ENCODE results near the gene SEZ6L2. TPM values are rescaled to one million over a fixed set of nuclear protein-coding genes. Genes with fewer than 3 reads are reported as not detected.
"Not testable (repeated sequence)": the region's sequence is repeated elsewhere in the genome, so short reads cannot be mapped to it uniquely, and the experiment has no call there.

SEZ6L2 gene
- total RNA-seq, 1 experiment from 2014 or later, result 70.7 TPM

DNA sequence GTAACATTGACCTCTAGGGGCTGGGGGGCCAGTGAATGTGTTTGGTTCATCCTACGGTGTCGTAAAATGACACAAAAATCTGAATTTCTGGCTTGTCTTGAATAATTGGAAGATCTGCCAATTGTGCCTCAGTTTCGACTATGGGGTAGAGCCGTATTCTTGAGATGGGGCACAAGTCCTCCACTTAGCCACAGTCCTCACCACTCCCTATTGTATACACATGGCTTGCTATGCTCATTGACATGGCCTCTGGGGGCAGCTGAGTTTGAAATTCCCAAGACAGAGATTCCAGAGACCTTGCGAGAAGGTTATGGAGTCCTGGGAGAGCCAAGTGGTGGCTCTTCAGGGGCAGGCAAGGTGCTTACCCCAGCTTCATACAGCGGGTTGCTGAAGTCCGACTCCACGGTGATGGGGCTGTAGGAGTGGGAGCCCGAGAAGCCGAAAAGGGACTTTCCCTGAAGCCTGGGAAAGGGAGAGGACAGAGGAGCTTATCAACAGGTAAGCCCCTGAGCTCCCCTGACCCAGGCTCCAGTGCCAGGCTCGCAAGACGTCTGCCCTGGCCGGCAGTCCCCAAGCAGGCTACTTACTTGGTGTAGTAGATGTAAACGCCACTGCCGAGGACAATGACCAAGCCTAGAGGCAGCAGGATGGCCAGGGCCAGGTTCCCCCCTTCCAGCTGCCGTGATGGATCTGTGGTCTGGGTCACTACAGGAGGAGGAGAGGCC, 27.4 kb downstream of the SEZ6L2 start:
- ATAC-seq (peak; percentile 31; the same call in 1 of the 2 replicates), DNase-seq (ENCODE audit: low read depth, low spot score) (no peak)
- intact Hi-C loops (cut with micrococcal nuclease; ENCODE audit: unreplicated experiment) (no loop called here), in situ Hi-C loops (cut with HindIII; ENCODE audit: low pct_unique_long_range_greater_than_20kb, low sequenced_read_pairs) (no loop called here)
- Histone ChIP-seq H3K4me3 (ENCODE audit: low read depth in 2 of 2, low read length in 2 of 2) (no peak overlapping the region), H3K9me3 (ENCODE audit: control insufficient read depth, insufficient read depth, low read depth, low read length) (no peaks in the 10 kb centered on the region), H3K4me1 (ENCODE audit: control insufficient read depth, insufficient read depth, low read length) (no peaks in the 10 kb centered on the region), H3K27ac (ENCODE audit: low read length) (no peak overlapping the region), H3K36me3 (ENCODE audit: control insufficient read depth, insufficient read depth, low read length) (no peaks in the 10 kb centered on the region), H3K27me3 (ENCODE audit: control insufficient read depth, insufficient read depth, low read length) (no peaks in the 10 kb centered on the region)
- BruUV-seq (replicated peaks), result no TSS peak
- POLR2A ChIA-PET, result interaction anchor here (0.6 kb wide), 1 partner anchor 27 kb away, joined by 3 read pairs; the partner anchor contains the start of gene SEZ6L2
- TF ChIP-seq, protein P1, sequence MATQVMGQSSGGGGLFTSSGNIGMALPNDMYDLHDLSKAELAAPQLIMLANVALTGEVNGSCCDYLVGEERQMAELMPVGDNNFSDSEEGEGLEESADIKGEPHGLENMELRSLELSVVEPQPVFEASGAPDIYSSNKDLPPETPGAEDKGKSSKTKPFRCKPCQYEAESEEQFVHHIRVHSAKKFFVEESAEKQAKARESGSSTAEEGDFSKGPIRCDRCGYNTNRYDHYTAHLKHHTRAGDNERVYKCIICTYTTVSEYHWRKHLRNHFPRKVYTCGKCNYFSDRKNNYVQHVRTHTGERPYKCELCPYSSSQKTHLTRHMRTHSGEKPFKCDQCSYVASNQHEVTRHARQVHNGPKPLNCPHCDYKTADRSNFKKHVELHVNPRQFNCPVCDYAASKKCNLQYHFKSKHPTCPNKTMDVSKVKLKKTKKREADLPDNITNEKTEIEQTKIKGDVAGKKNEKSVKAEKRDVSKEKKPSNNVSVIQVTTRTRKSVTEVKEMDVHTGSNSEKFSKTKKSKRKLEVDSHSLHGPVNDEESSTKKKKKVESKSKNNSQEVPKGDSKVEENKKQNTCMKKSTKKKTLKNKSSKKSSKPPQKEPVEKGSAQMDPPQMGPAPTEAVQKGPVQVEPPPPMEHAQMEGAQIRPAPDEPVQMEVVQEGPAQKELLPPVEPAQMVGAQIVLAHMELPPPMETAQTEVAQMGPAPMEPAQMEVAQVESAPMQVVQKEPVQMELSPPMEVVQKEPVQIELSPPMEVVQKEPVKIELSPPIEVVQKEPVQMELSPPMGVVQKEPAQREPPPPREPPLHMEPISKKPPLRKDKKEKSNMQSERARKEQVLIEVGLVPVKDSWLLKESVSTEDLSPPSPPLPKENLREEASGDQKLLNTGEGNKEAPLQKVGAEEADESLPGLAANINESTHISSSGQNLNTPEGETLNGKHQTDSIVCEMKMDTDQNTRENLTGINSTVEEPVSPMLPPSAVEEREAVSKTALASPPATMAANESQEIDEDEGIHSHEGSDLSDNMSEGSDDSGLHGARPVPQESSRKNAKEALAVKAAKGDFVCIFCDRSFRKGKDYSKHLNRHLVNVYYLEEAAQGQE (IDR thresholded peaks at IDR 0.05; ENCODE audit: insufficient read depth in 1 of 2, low read depth in 2 of 2, low read length in 1 of 2), result no peak
- TF ChIP-seq POLR2AphosphoS5 (IDR thresholded peaks at IDR 0.05; ENCODE audit: low read depth, low read length), result no peak
- TF ChIP-seq, protein P2, sequence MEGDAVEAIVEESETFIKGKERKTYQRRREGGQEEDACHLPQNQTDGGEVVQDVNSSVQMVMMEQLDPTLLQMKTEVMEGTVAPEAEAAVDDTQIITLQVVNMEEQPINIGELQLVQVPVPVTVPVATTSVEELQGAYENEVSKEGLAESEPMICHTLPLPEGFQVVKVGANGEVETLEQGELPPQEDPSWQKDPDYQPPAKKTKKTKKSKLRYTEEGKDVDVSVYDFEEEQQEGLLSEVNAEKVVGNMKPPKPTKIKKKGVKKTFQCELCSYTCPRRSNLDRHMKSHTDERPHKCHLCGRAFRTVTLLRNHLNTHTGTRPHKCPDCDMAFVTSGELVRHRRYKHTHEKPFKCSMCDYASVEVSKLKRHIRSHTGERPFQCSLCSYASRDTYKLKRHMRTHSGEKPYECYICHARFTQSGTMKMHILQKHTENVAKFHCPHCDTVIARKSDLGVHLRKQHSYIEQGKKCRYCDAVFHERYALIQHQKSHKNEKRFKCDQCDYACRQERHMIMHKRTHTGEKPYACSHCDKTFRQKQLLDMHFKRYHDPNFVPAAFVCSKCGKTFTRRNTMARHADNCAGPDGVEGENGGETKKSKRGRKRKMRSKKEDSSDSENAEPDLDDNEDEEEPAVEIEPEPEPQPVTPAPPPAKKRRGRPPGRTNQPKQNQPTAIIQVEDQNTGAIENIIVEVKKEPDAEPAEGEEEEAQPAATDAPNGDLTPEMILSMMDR (IDR thresholded peaks at IDR 0.05), result no peak
- TF ChIP-seq TCF7L2 (IDR thresholded peaks at IDR 0.05; ENCODE audit: low read depth, low read length), result no peak
- no peak for TF ChIP-seq SIN3A (IDR thresholded peaks at IDR 0.05; ENCODE audit: borderline replicate concordance, insufficient read depth, low read depth, low read length)
- CTCF ChIA-PET, result interaction anchor here (0.6 kb wide), 1 partner anchor 7 kb away, joined by 6 read pairs; no protein-coding TSS in a partner anchor

DNA sequence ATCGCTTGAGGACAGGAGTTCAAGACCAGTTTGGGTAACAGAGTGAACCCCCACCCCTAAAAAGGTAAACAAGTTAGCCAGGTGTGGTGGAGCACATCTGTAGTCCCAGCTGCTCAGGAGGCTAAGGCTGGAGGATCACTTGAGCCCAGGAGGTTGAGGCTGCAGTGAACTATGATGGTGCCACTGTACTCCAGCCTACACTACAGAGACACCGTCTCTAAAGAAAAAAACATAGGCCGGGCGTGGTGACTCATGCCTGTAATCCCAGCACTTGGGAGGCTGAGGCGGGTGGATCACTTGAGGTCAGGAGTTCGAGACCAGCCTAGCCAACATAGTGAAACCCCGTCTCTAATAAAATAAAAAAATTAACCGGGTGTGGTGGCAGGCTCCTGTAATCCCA, 30.3 kb downstream of the SEZ6L2 start:
- in situ Hi-C loops (cut with HindIII; ENCODE audit: low pct_unique_long_range_greater_than_20kb, low sequenced_read_pairs); ATAC-seq; intact Hi-C loops (cut with micrococcal nuclease; ENCODE audit: unreplicated experiment): not testable (repeated sequence)

DNA sequence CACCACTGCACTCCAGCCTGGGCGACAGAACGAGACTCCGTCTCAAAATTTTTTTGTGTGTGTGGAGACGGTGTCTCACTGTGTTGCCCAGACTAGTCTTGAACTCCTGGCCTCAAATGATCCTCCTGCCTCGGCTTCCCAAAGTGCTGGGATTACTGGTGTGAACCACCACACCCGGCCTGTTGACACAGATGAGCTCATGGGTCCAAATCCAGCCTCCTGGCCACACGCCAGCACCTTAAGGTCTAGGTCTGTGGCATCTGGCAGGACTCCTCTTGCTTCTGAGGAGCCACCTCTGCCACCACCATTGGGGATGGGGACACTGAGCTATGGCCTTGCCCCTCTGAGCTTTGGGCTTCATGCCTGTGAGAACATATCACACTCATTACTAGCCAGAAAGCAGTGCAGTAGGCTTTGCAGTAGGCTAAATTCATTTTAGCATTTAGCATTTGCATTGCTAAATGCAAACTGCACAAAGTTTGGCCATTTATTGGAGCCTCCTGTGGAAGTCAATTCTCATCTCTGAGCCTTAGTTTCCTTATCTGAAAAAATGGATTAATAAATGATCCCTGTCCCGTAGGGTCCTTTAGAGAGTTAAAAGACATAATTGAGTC, 30.8 kb downstream of the SEZ6L2 start:
- Histone ChIP-seq H3K36me3 (ENCODE audit: control insufficient read depth, insufficient read depth, low read length) (no peaks in the 10 kb centered on the region), H3K4me3 (ENCODE audit: low read depth in 2 of 2, low read length in 2 of 2) (no peak overlapping the region), H3K27me3 (ENCODE audit: control insufficient read depth, insufficient read depth, low read length) (no peaks in the 10 kb centered on the region), H3K4me1 (ENCODE audit: control insufficient read depth, insufficient read depth, low read length) (no peaks in the 10 kb centered on the region), H3K27ac (ENCODE audit: low read length) (no peak overlapping the region), H3K9me3 (ENCODE audit: control insufficient read depth, insufficient read depth, low read depth, low read length) (no peaks in the 10 kb centered on the region)
- no peak for DNase-seq (ENCODE audit: low read depth, low spot score)
- in situ Hi-C loops (cut with HindIII; ENCODE audit: low pct_unique_long_range_greater_than_20kb, low sequenced_read_pairs) (no loop called here), intact Hi-C loops (cut with micrococcal nuclease; ENCODE audit: unreplicated experiment) (no loop called here)
- ATAC-seq, result no peak
- ChIA-PET CTCF (no interaction called here), POLR2A (no interaction called here)
- TF ChIP-seq, protein P2 (IDR thresholded peaks at IDR 0.05), result no peak
- no peak for TF ChIP-seq POLR2AphosphoS5 (IDR thresholded peaks at IDR 0.05; ENCODE audit: low read depth, low read length)
- no peak for TF ChIP-seq TCF7L2 (IDR thresholded peaks at IDR 0.05; ENCODE audit: low read depth, low read length)
- TF ChIP-seq, protein P1 (IDR thresholded peaks at IDR 0.05; ENCODE audit: insufficient read depth in 1 of 2, low read depth in 2 of 2, low read length in 1 of 2), result no peak
- no peak for TF ChIP-seq SIN3A (IDR thresholded peaks at IDR 0.05; ENCODE audit: borderline replicate concordance, insufficient read depth, low read depth, low read length)
- BruUV-seq (replicated peaks), result no TSS peak

More for the DNA sequence above, 30.3 kb downstream of the SEZ6L2 start:
- CTCF ChIA-PET; H3K4me1 ChIP-seq (ENCODE audit: control insufficient read depth, insufficient read depth, low read length); H3K27me3 ChIP-seq (ENCODE audit: control insufficient read depth, insufficient read depth, low read length); H3K36me3 ChIP-seq (ENCODE audit: control insufficient read depth, insufficient read depth, low read length); H3K27ac ChIP-seq (ENCODE audit: low read length); H3K4me3 ChIP-seq (ENCODE audit: low read depth in 2 of 2, low read length in 2 of 2); H3K9me3 ChIP-seq (ENCODE audit: control insufficient read depth, insufficient read depth, low read depth, low read length); DNase-seq (ENCODE audit: low read depth, low spot score); POLR2A ChIA-PET; BruUV-seq (replicated peaks): not testable (repeated sequence)
